Suprapubic skin (tissue), 4 donors: ENCODE data around the gene DEDD2.

Experiments used
- POLR2A ChIP-seq, 2 donors: fragments of 450-650 bp; IDR thresholded peaks; one replicate each; pipeline ENCODE4 v1.6.1; 2017; ENCODE audit warnings: antibody characterized with exemption in 2 of 2, mild to moderate bottlenecking in 2 of 2, moderate library complexity in 2 of 2
- POLR2AphosphoS5 ChIP-seq, 3 donors: sonication (generic); formaldehyde crosslinking; IDR thresholded peaks; one replicate each; pipeline ENCODE4 v1.6.1; 2017; ENCODE audit warnings: antibody characterized with exemption in 3 of 3

GRCh38 chr19:42202290-42202880, 15.1 kb downstream of the DEDD2 start:
- TF ChIP-seq POLR2A (IDR thresholded peaks at IDR 0.05) (no peak), POLR2AphosphoS5 (IDR thresholded peaks at IDR 0.05) (no peak)
